Measurements from ENCODE around the gene GRHL1. TPM values are rescaled to one million over a fixed set of nuclear protein-coding genes. Genes with fewer than 3 reads are reported as not detected.
"Not testable (repeated sequence)": the region's sequence is repeated elsewhere in the genome, so short reads cannot be mapped to it uniquely, and the experiment has no call there.

The GRHL1 gene
- total RNA-seq, 1 experiment from 2014 or later = 2.5 TPM

DNA sequence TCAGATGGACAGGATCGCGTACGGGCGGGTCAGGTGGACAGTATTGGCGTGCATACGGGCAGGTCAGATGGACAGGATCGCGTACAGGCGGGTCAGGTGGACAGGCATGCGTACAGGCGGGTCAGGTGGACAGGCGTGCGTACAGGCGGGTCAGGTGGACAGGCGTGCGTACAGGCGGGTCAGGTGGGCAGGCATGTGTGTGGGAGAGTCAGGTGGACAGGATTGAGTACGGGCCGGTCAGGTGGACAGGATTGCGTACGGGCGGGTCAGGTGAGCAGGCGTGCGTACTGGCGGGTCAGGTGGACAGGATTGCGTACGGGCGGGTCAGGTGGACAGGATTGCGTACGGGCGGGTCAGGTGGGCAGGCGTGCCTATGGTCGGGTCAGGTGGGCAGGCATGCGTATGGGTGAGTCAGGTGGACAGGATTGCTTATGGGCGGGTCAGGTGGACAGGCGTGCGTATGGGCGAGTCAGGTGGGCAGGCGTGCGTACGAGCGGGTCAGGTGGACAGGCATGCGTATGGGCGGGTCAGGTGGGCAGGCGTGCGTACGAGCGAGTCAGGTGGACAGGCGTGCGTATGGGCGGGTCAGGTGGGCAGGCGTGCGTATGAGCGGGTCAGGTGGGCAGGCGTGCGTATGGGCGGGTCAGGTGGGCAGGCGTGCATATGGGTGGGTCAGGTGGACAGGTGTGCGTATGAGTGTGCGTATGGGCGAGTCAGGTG, 60.3 kb downstream of the GRHL1 start:
- not testable (repeated sequence) for H3K27me3 Mint-ChIP-seq (ENCODE audit: low read depth); H2BK20ac ChIP-seq (ENCODE audit: low read depth, low read length, poor library complexity, severe bottlenecking); H4K20me1 ChIP-seq (ENCODE audit: control insufficient read depth, insufficient read depth, insufficient read length); H2BK12ac ChIP-seq (ENCODE audit: insufficient read length, low read depth, low read length); H3K4ac ChIP-seq (ENCODE audit: low read depth, low read length); H3K79me2 ChIP-seq (ENCODE audit: insufficient read depth, low read length); H2AFZ ChIP-seq (ENCODE audit: low read length); H3K27ac Mint-ChIP-seq; H3K18ac ChIP-seq (ENCODE audit: insufficient read length, low read depth, low read length); H3K14ac ChIP-seq (ENCODE audit: insufficient read depth, low read length); H4K8ac ChIP-seq (replicated peaks; ENCODE audit: insufficient read length, low read depth, low read length); H2BK120ac ChIP-seq (ENCODE audit: low read depth, low read length, poor library complexity, severe bottlenecking); H3K23ac ChIP-seq (ENCODE audit: insufficient read length, low read depth, low read length); H3T11ph ChIP-seq (ENCODE audit: low read length); H2BK15ac ChIP-seq (ENCODE audit: low read depth, low read length); H3K27me3 ChIP-seq (ENCODE audit: insufficient read depth, low read length); H3K4me1 ChIP-seq (ENCODE audit: insufficient read depth, low read length); H3K36me3 Mint-ChIP-seq (ENCODE audit: insufficient read depth in 1 of 3, low read depth in 3 of 3); H4K5ac ChIP-seq (ENCODE audit: insufficient read length, low read depth, low read length); H3K9me3 Mint-ChIP-seq; H2AK5ac ChIP-seq (ENCODE audit: insufficient read length, low read length); H3K79me1 ChIP-seq (ENCODE audit: insufficient read depth, low read depth, low read length, poor library complexity, severe bottlenecking); H3K4me3 Mint-ChIP-seq; H3K27ac ChIP-seq (ENCODE audit: insufficient read length, low read depth, low read length); H3K4me1 Mint-ChIP-seq; DNase-seq; H3K23me2 ChIP-seq (ENCODE audit: insufficient read length, low read depth, low read length, poor library complexity, severe bottlenecking); H3K9me3 ChIP-seq (ENCODE audit: control insufficient read depth, low read depth, low read length); H4K91ac ChIP-seq (ENCODE audit: insufficient read length, low read depth, low read length); H3K9ac ChIP-seq (ENCODE audit: extremely low read depth, insufficient read length, low read length); H3K4me2 ChIP-seq (ENCODE audit: insufficient read depth, insufficient read length, low read length); H3K56ac ChIP-seq (ENCODE audit: insufficient read length, low read depth, low read length); H2BK5ac ChIP-seq (ENCODE audit: insufficient read length, low read length)
- no CpG with 5 or more reads among the region's 61 CpGs for WGBS (ENCODE audit: extremely low coverage, insufficient read length, low lambda C conversion rate)

DNA sequence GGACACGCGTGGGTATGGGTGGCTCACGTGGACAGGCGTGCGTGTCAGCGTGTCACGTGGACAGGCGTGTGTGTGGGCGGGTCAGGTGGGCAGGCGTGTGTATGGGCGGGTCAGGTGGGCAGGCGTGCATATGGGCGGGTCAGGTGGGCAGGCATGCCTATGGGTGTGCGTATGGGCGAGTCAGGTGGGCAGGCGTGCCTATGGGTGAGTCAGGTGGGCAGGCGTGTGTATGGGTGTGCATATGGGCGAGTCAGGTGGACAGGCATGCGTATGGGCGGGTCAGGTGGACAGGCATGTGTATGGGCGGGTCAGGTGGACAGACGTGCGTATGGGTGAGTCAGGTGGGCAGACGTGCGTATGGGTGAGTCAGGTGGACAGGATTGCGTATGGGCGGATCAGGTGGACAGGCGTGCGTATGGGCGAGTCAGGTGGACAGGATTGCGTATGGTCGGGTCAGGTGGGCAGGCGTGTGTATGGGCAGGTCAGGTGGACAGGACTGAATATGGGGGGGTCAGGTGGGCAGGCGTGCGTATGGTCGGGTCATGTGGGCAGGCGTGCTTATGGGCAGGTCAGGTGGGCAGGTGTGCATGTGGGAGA, 61.0 kb downstream of the GRHL1 start:
- H3K4ac ChIP-seq (ENCODE audit: low read depth, low read length); H4K8ac ChIP-seq (replicated peaks; ENCODE audit: insufficient read length, low read depth, low read length); H2BK15ac ChIP-seq (ENCODE audit: low read depth, low read length); H2BK12ac ChIP-seq (ENCODE audit: insufficient read length, low read depth, low read length); H3K56ac ChIP-seq (ENCODE audit: insufficient read length, low read depth, low read length); H2AFZ ChIP-seq (ENCODE audit: low read length); H3K4me2 ChIP-seq (ENCODE audit: insufficient read depth, insufficient read length, low read length); H3K27ac Mint-ChIP-seq; H4K91ac ChIP-seq (ENCODE audit: insufficient read length, low read depth, low read length); H3K9ac ChIP-seq (ENCODE audit: extremely low read depth, insufficient read length, low read length); H3K14ac ChIP-seq (ENCODE audit: insufficient read depth, low read length); H3K79me2 ChIP-seq (ENCODE audit: insufficient read depth, low read length); H3K4me1 ChIP-seq (ENCODE audit: insufficient read depth, low read length); H3K9me3 Mint-ChIP-seq; H3K23ac ChIP-seq (ENCODE audit: insufficient read length, low read depth, low read length); H2BK20ac ChIP-seq (ENCODE audit: low read depth, low read length, poor library complexity, severe bottlenecking); H2AK5ac ChIP-seq (ENCODE audit: insufficient read length, low read length); H3K4me3 Mint-ChIP-seq; H3T11ph ChIP-seq (ENCODE audit: low read length); H3K23me2 ChIP-seq (ENCODE audit: insufficient read length, low read depth, low read length, poor library complexity, severe bottlenecking); H3K27me3 ChIP-seq (ENCODE audit: insufficient read depth, low read length); H3K27ac ChIP-seq (ENCODE audit: insufficient read length, low read depth, low read length); H4K20me1 ChIP-seq (ENCODE audit: control insufficient read depth, insufficient read depth, insufficient read length); H3K9me3 ChIP-seq (ENCODE audit: control insufficient read depth, low read depth, low read length); H3K27me3 Mint-ChIP-seq (ENCODE audit: low read depth); H4K5ac ChIP-seq (ENCODE audit: insufficient read length, low read depth, low read length); DNase-seq; H3K36me3 Mint-ChIP-seq (ENCODE audit: insufficient read depth in 1 of 3, low read depth in 3 of 3); H2BK5ac ChIP-seq (ENCODE audit: insufficient read length, low read length); H2BK120ac ChIP-seq (ENCODE audit: low read depth, low read length, poor library complexity, severe bottlenecking); H3K18ac ChIP-seq (ENCODE audit: insufficient read length, low read depth, low read length); H3K79me1 ChIP-seq (ENCODE audit: insufficient read depth, low read depth, low read length, poor library complexity, severe bottlenecking); H3K4me1 Mint-ChIP-seq: not testable (repeated sequence)
- no CpG with 5 or more reads among the region's 37 CpGs for WGBS (ENCODE audit: extremely low coverage, insufficient read length, low lambda C conversion rate)
